ELF-1 (cell line): Measurements from ENCODE around the gene HMCN2.
A peak's percentile ranks its signal among the peaks of the same experiment; 100 is the strongest.

ENCODE experiments used
- DNase-seq: peaks from one replicate; pipeline ENCODE4 v3.0.0-alpha.2; 2016; ENCODE audit warnings: low read depth, low spot score

The HMCN2 gene

GRCh38 chr9:130466537-130467217 is 201.1 kb downstream of the HMCN2 start:
- DNase-seq = no peak

- peak; percentile 63 for DNase-seq
Observed at GRCh38 chr9:130467316-130467715, 201.8 kb downstream of the HMCN2 start.

- no peak for DNase-seq
Observed at GRCh38 chr9:130468566-130468965, 203.0 kb downstream of the HMCN2 start.

GRCh38 chr9:130470269-130470668 is 204.7 kb downstream of the HMCN2 start:
- DNase-seq = no peak

- no peak for DNase-seq
Observed at GRCh38 chr9:130470950-130471349, 205.4 kb downstream of the HMCN2 start.

GRCh38 chr9:130471411-130472183 is 206.0 kb downstream of the HMCN2 start:
- no peak for DNase-seq

GRCh38 chr9:130472184-130472705 is 206.7 kb downstream of the HMCN2 start:
- DNase-seq = peak; percentile 26

GRCh38 chr9:130473009-130473408 is 207.4 kb downstream of the HMCN2 start:
- DNase-seq = no peak

- no peak for DNase-seq
Observed at GRCh38 chr9:130473566-130473965, 208.0 kb downstream of the HMCN2 start.

- DNase-seq = no peak
Observed at GRCh38 chr9:130474106-130474505, 208.5 kb downstream of the HMCN2 start.

- no peak for DNase-seq
Observed at GRCh38 chr9:130476151-130476730, 210.7 kb downstream of the HMCN2 start.

GRCh38 chr9:130477564-130477963 is 212.0 kb downstream of the HMCN2 start:
- no peak for DNase-seq

GRCh38 chr9:130478152-130478551 is 212.6 kb downstream of the HMCN2 start:
- no peak for DNase-seq

GRCh38 chr9:130478736-130479575 is 213.4 kb downstream of the HMCN2 start:
- DNase-seq = peak; percentile 61

GRCh38 chr9:130479587-130479986 is 214.0 kb downstream of the HMCN2 start:
- DNase-seq = no peak

GRCh38 chr9:130480673-130481072 is 215.1 kb downstream of the HMCN2 start:
- peak; percentile 60 for DNase-seq

- no peak for DNase-seq
Observed at GRCh38 chr9:130482463-130482862, 216.9 kb downstream of the HMCN2 start.

- no peak for DNase-seq
Observed at GRCh38 chr9:130483371-130483971, 217.9 kb downstream of the HMCN2 start.
